ENCODE data around the gene PCDHGB2.
"Not testable (repeated sequence)": the region's sequence is repeated elsewhere in the genome, so short reads cannot be mapped to it uniquely, and the experiment has no call there.

PCDHGB2 gene

GRCh38 chr5:141349917-141350619 is 9.7 kb upstream of the PCDHGB2 start, which contains the start of gene PCDHGB1:
TSS of gene PCDHGB1 (plus strand) at chr5:141350099. CDS start at chr5:141350261, 162 bp downstream.
- DNase-seq (ENCODE audit: low spot score): peak; percentile 15

GRCh38 chr5:141351591-141351990 is 8.2 kb upstream of the PCDHGB2 start:
- no peak for DNase-seq (ENCODE audit: low spot score)

- no peak for DNase-seq (ENCODE audit: low spot score)
Observed at GRCh38 chr5:141354900-141355469, 4.8 kb upstream of the PCDHGB2 start, which contains the start of gene PCDHGA4. TSS of gene PCDHGA4 (plus strand) at chr5:141355021. CDS start at chr5:141355108, 87 bp downstream.

- DNase-seq (ENCODE audit: low spot score): no peak
Observed at GRCh38 chr5:141355641-141356040, 4.2 kb upstream of the PCDHGB2 start.

GRCh38 chr5:141356133-141356532 is 3.7 kb upstream of the PCDHGB2 start:
- no peak for DNase-seq (ENCODE audit: low spot score)

GRCh38 chr5:141356950-141357349 is 2.8 kb upstream of the PCDHGB2 start:
- no peak for DNase-seq (ENCODE audit: low spot score)

GRCh38 chr5:141360685-141361084 is 891 bp downstream of the PCDHGB2 start:
- DNase-seq (ENCODE audit: low spot score): no peak

GRCh38 chr5:141362719-141363118 is 2.9 kb downstream of the PCDHGB2 start:
- DNase-seq (ENCODE audit: low spot score): no peak

GRCh38 chr5:141363952-141364660 is 4.3 kb downstream of the PCDHGB2 start, which contains the start of gene PCDHGA5:
TSS of gene PCDHGA5 (plus strand) at chr5:141364162. CDS start at chr5:141364331, 169 bp downstream.
- no peak for DNase-seq (ENCODE audit: low spot score)

GRCh38 chr5:141366016-141366896 is 6.5 kb downstream of the PCDHGB2 start:
- DNase-seq (ENCODE audit: low spot score): no peak

- no peak for DNase-seq (ENCODE audit: low spot score)
Observed at GRCh38 chr5:141369994-141370848, 10.4 kb downstream of the PCDHGB2 start, which contains the start of gene PCDHGB3. TSS of gene PCDHGB3 (plus strand) at chr5:141370242. CDS start at chr5:141370395, 153 bp downstream.

- DNase-seq (ENCODE audit: low spot score): no peak
Observed at GRCh38 chr5:141371572-141372475, 12.0 kb downstream of the PCDHGB2 start.

- DNase-seq (ENCODE audit: low spot score): no peak
Observed at GRCh38 chr5:141373673-141374317, 14.0 kb downstream of the PCDHGB2 start, which contains the start of gene PCDHGA6. TSS of gene PCDHGA6 (plus strand) at chr5:141373891. CDS start at chr5:141374084, 193 bp downstream.

GRCh38 chr5:141374627-141375026 is 14.8 kb downstream of the PCDHGB2 start:
- DNase-seq (ENCODE audit: low spot score): no peak

GRCh38 chr5:141375444-141376155 is 15.8 kb downstream of the PCDHGB2 start:
- not testable (repeated sequence) for DNase-seq (ENCODE audit: low spot score)

GRCh38 chr5:141382469-141383294 is 22.9 kb downstream of the PCDHGB2 start, which contains the start of gene PCDHGA7:
TSS of gene PCDHGA7 (plus strand) at chr5:141382742. CDS start at chr5:141382900, 158 bp downstream.
- DNase-seq (ENCODE audit: low spot score): no peak

- no peak for DNase-seq (ENCODE audit: low spot score)
Observed at GRCh38 chr5:141383345-141383744, 23.6 kb downstream of the PCDHGB2 start.

All from pons (tissue), 1 donor.